NCI-H226 (cell line): ENCODE results near the gene TNXB.

Experiments used
- DNase-seq: peaks from one replicate; pipeline ENCODE4 v3.0.0-alpha.2; 2015

The TNXB gene

DNA sequence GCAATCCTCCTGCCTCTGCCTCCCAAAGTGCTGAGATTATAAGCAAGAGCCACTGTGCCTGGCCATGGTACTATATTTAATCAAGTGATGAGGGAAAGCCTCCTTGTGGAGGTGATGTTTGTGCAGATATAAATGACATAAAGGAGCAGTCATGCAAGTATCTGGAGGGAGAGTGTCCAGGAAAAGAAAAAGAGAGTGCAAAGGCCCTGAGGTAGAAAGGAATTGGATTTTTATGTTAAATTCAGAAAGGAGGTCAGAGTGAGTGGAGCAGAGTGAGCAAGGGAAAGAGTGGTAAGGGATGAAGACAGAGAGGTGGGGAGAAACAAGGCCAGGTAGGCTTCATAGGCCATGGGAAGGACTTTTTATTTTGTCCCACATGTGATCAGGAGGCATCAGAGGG is 28.3 kb upstream of the TNXB start:
- DNase-seq: no peak

DNA sequence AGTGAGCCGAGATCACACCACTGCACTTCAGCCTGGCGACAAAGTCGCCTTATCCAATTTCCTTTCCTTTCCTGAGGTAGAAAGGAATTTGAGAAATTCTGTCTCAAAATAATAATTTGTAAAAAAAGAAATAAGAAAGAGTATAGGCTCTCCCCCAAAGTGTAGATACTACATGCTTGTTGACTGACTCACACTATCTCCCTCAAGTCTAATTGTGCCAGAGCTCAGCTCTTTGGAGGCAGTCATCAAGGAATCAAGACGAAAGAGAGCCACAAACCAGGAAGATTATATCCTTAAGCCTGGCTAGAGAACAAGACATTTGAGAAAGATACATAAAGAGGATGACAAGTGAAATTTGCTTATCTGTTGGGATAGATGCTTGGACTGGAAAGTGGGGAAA is 24.6 kb upstream of the TNXB start:
- DNase-seq: peak; percentile 37

DNA sequence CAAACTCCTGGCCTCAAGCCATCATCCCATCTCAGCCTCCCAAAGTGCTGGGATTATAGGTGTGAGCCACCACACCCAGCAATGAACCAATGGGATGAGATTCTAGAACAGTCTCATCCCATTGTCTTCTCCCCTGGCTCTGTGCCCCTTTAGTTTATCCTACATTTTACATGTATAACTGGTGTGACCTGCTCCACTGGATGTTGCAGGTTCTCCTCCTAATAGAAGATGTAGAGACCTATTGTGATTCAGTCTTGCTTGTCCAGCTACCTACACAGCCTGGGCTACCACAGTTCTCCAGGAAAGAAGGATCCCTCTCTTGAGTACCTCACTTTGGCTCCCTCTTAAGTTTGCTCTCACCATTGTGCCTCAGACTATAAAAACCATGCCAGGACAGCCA is 23.0 kb upstream of the TNXB start:
- no peak for DNase-seq

DNA sequence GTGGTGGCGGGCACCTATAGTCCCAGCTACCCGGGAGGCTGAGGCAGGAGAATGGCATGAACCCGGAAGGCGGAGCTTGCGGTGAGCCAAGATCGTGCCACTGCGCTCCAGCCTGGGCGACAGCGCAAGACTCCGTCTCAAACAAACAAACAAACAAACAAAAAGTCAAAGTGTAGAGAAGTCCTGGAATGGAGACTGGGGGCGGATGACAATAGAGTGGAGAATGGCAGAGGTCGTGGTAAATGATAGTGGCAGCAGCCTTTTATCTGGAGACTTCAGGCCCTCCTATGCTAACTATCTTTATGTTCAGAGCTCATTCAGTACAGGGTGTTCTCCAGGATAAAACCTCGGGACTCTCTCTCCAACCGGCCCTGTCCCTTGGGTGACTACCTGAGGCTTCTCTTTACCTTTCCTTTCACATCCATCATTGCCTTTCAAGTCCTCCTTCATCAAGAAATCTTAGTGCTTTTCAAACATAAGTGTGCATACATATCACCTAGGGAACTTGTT is 22.4 kb upstream of the TNXB start:
- DNase-seq: no peak

DNA sequence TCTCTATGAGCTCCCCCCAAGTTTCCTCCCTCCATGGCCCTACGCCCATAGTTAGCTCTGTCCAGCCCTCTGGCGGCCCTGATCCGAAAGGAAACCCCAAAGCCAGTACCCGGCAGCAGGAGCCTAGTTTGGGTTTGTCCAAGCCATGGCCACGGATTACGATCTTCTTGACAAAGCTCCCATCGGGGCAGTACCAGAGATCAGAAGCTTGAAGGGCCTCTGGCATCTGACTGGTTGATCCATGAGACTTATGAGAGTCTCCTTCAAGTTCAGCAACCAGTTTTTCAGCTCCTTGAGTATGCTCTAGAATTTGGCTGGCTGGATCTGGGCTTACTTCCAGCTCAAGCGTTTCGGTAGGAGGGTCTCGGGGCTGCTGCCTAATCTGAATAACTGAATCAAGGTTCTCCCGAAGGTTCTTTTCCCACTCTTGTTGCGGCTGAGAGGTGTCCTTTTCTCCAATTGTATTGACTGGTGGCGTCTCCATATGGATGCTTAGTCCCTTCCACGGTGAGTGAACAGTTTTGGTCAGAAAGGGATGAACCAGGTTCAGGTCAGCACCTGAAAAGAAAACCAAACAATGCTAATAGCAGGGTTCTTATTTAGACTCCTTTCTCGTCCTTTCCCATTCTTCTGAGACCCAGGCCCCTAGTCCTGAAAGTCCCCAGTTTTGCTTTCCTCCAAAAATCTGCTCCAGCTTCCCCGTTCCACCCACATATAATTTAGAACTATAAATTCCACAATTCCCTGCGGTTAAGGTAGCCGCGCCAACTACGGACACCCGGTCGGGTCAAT is 20.4 kb upstream of the TNXB start:
- no peak for DNase-seq

DNA sequence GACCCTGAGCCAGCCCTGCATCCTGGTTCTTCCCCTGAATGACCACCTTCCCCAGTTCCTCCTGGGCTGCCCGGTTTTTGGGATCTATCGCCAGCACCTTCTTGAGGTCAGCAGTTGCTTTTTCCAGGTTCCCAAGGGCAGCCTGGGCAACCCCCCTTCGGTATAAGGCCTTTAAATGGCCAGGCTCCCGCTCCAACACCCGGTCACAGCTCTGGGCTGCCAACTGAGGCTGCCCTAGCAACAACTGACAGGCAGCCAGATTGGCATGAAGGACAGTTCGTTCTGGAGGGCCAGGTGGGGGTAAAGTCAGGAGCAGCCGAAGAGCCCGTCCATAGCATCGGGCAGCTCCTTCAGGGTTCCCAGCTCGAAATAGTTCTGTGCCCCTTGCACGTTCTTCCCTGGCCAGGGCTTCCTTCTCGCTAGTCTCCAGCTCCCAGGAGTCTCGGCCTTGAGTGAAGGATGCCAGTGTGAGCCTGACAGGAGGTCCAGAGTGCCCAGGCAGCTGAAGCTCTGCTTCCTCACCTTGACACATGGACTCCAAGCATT is 19.7 kb upstream of the TNXB start:
- DNase-seq: no peak

DNA sequence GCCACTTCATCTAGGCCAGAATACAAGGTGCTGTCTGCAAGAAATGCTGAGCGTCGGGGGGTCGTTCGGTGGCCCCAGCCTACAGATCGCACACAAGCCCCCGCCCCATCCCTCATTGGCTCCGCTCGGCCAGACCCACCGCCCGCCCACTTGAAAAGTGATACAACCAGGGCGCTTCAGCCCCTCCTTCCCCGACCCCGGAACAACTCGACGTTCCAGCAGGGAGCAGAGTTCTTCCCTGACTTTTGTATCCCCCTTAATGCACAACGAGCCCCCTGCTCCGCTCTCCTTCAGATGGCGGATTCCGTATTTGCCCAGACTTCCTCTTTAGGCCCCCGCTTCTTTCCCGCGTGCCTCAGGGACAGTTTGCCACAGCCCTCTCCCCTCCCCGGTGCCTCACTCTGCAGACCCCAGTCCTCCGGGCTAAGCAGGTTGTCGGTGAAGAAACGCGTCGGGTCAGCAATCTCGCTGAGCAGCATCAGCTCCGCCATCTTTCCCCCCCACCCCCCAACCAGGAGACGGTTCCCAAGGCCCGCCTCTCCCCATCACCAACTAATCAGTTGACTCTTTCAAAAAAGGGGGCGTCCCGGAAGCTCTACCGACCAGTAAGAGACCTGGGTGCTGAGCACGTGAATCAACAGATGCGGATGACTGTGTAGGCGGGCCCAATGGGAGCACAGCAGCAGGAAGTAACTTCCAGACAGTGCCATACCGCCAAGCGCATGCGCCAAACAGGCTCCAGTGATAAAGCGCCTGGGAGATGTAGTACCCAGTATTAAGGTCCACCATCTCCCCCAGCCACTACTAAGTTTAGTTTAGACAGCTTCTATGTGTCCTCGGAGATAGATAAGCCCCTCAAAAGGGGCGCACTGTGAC is 18.8 kb upstream of the TNXB start, which contains the start of gene ATF6B:
Gene ATF6B, minus strand, starts transcription at position 530 of the 876 bp plus-strand sequence. Its CDS starts 39 bp downstream, at position 491.
- peak; percentile 99 for DNase-seq

DNA sequence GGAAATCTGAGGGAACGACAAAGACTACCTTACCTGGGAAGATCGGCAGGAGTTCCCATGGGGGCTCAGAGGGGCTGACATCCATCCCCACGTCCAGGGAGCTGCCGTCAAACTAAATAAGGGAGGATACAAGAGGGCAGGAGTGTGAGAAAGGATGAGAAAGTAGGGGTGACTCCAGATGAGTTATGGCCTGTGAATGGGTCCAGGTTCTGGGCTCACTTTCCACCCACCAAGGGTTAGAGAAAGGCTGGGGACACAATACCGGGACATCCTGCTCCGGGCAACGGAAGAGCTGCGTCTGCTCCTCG is 18.2 kb upstream of the TNXB start:
- DNase-seq: no peak

DNA sequence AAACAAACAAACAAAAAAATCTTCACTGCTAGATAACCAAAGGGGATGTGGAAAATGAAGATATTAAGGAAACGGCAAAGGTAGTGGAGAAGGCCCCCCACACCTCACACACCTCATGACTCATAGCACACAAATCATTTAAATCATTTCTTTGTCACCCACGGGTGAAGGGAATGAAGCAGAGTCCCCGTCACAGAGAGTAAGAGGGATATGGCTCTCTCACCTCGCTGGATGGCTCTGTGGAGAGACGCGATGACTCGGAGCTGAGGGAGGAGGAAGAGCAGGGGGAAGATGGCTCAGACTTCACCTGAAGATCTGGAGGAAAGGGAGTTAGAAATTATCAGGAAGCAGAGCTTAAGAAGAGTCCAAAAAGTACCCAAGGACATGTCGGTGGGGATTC is 17.7 kb upstream of the TNXB start:
- DNase-seq: no peak

DNA sequence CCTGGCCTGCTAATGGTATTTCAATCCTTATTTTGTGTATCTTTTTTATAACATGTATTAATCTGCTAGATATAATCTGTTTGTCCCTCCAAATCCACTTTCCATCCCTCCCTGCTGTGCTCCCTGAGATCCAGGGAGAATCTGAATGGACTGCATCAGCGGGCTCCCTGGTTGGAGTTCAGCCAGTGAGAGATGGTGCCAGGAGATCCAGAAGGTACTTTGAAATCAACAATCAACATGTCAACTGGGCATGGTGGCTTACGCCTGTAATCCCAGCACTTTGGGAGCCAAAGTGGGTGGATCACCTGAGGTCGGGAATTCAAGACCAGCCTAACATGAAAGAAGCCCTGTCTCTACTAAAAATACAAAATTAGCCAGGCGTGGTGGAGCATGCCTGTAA is 14.5 kb upstream of the TNXB start:
- DNase-seq: no peak

DNA sequence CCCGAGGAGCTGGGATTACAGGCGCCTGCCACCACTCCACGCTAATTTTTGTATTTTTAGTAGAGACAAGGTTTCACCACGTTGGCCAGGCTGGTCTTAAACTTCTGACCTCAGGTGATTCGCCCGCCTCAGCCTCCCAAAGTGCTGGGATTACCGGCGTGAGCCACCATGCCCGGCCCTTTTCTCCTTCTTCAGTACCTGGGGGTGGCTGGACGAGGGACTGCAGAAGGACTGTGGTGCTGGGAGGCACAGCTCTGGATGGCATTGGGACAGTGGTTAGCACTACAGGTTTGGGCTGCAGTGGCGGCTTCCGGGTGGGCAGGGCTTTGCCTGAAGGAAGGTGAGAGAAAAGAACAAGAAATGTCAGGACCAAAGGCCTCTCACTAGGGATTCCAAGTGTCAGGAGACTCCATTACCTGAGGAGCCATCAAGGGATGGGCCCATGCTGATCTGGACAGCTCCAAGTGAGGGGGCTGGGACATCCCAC is 11.5 kb upstream of the TNXB start:
- no peak for DNase-seq

DNA sequence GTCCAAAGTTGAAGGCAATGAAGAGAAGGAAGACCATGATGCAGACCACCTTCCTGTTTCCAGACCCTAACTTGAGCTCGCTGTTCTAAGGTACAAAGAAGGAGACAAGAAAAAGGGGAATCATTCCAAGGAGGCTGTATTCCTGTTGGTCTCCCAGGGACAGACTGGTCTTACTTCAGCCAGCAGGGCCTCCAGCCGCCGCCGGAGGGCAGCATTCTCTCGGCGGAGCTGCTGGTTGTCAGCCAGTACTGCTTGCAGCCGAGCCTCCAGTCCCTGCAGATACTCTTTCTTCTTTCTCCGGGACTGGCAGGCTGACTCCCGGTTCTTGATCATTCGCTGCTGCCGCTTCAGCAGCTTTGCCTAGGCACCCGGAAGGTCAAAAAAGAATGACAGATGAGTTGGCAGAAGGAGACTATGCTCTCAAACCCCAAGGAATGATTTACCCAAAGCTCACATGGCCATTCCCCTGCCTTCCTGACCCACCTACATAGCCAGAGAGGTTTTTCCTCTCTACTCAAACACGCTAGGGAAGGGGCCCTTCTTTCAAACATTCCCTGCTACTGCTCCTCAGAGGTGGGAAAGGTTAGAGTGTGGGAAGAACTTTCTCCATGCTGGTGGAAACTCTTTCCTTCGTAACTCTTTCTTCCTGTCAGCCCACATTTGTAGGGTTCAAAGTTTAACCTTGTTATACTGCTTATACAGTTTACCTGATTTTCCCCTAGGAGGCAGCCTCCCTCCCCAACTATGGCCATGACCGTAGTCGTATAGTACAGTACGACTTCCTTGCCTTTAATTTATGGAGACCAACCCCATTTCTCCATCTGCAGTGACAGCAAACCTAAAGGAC is 9.9 kb upstream of the TNXB start:
- peak; percentile 76 for DNase-seq

DNA sequence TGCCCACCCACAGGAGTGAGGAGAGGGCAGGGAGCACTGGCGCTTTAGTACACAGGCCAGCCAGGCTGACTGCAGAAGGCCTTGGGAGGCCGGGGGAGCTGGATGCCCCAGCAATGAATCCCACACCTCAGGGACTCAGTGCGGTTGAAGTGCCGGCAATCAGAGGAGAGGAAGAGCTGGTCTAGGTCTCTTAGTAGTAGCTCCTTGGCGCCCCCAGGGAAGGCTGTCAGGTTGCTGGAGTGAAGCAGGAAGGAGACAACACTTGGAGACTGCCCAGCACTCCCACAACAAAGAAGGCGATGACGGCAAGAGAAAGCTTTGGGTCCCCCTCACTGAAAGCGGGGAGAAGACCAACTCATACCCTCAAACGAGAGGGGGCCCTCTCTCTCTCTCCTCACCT is 8.3 kb upstream of the TNXB start:
- peak; percentile 69 for DNase-seq

DNA sequence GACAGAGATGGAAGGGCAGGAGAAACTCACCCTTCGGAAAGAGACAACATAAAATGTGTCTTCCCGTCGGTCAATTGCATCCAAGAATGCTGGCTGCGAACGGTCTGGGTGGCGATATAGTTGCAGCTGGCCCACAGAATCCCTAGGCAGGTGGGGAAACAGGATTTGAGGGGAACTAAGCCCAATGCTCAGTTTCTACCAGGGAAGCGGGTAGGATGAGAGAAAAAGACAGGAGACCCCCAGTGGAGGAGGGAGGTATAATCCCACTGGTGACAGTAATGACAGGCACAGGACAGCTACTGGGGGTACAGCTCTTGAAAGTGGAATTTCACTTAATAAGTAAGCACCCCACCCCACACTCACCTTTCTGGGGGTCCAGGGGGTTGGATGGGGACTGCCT is 7.5 kb upstream of the TNXB start:
- DNase-seq: no peak

DNA sequence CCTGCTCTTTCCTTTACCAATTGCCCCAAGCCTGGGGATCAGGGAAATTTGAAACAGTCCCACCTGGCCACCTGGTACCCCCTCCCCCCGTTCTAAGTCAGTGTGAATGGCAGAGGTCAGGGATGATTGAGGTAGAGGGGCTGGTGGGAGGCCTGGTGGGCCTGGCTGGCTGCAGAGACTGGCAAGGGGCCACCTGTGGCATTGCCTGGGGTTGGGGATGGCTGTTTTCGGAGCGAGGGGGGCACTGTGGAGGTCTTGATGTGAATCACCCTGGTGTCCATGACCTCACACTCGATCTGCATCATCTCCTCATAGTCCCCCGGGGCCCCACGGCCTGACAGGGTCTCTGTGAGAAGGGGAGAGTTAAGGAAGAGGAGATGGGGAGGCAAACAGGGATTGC is 6.5 kb upstream of the TNXB start:
- no peak for DNase-seq

DNA sequence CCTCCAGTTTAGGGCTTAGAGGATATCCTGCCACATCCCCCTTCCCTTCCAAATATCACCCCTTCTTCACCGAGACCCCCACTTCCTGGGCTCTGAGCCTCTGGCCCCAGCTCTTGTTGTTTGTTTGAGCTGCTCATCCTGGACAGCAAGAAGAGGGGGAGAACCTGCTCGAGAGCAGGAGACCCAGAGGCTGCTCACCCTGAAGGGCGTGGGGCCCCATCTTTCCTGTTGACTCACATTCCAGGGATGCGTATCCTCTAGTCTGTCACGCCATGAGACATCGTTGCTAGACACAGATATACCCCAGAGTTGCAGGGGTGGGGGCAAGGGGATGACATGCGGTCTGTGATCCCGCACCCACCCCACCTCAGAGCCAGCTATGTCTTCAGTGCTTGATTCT is 5.7 kb upstream of the TNXB start:
- DNase-seq: peak; percentile 95

DNA sequence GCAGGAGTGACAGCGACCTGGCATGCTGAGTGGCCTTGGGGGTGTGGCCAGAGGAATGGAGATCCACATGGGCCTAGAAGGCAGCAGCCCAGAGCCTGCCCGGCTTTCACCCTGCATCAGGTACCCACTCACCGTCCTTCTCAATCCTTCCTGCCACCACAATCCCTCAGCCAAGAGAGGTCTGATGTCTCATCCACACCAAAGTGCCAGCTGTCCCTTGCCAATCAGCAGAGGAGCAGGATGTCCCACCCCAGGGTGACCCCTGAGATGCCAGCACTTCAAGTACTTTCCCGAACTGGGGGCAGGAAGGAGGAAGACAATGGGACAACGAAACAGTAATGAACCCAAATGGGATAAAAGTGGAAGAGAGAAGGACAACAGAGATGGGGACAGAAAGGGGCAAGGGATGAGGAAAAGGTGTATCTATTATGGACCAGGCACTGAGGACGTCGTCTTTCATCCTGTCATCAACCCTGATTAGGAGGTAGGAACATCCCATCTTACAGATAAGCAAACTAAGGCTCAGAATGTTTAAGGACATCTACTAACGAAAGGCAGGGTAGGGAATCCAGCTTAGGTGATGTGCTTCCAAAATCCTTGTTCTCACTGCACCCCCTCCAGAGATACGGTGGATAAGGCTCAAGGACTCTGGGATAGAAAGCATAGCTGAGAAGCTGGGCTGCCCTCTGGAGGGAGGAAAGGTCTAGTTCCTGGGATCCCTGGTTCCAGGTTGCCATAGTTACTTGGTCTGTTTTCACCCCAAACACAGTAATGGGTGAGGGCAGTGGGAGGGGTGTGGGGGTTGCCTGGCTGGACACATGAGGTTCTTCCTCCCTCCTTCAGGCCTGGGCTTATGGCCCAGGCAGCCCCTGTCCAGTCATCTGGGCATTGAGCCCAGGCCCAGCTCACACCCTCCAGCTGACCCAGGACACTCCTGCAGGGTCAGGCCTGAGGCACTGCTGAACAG is 4.5 kb upstream of the TNXB start:
- DNase-seq: peak; percentile 99

DNA sequence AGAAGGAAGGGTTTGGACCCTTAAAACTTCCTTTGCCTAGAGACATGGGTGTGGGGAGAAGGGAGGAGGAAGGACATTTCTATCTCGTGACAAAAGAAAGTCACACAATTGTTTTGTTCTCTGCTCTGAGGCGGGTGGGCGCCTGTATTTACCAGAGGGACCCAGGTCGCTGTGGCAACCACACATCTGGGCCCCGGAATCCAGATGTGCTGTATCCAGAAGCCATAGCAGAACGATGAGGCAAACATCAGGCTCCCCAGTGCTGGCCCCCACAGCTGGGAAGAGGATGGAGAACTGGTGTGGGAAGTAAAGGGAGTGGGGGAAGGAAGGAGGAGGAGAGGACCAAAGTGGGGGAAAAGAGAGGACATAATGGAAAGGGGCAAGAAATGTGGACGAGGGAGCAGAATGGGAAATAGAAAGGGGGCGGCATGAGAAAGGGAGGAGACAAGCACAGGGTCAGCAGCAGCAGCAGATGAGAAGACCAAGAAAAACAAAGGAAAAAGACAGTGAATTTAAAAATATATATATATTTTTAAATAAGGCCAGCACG is 3.4 kb upstream of the TNXB start:
- no peak for DNase-seq

DNA sequence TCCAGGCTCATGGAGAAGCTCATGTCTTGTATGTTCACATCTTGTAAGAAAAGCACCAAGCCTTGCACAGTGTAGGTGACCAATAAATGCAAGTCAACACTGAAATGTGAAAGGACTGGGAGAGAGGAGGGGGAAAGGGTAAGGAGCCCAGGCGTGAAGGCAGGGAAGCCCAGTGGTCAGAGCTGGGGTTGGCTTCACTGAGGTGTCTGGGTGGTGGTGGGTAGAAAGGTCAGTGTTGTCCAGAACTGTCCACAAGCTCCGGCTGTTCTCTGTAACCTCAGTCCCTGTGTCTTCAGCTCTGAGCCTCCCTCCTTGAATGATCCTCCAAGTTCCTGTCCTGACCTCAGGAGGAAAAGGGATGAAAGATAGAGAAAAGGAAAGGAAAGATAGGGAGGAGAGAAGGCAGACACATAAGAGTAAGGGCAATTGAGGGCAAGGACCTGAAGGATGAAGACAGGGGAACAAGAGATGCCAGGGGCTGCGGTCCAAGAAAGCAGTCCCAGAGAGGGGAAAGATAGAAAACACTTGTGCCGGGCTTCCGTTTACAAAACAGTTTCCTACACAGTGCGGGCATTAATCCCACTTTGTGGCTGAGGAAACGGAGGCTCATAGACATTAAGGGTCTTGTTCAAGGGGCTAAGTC is 2.4 kb upstream of the TNXB start:
- no peak for DNase-seq

DNA sequence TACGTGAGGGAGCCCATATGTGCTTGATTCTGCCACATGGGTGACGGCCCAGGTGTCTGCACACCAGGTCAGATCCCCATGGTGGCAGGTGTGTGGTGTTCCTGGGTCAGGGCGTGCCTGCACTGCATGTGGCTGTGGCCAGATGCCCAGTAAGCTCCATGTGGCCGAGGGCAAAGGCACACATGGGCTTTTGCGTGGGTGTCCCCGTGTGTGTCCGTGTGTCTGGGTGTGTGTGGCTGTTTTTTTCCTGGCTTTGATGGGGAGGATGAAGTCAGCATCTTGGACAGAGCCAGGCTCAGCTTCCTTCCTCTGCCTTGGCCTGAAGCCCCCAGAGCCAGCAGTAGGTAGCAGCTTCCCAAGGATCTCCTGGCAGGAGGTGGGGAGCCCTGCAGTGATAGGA is 1.5 kb upstream of the TNXB start:
- DNase-seq: no peak

DNA sequence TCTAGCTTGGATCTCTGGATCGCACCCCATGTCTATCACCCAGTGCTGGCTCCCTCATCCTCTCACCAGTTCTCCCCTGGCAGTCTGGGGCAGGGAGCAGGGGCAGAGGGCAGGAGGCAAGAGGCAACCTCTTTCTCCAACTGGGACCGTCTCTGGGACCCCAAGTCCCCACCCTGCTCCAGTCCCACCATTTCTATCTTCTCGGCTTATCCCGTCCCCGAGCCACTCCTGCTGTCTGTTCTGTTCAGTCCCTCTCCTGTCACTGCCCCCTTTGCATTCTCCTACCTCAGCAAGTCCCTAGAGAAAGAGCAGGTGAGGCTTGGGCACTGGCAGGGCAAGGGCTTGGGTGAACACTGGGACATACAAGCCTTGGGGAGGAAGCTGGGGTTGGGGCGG is 625 bp upstream of the TNXB start:
- DNase-seq: no peak
